ENCODE data around the gene PAX5. TPM values are rescaled to one million over a fixed set of nuclear protein-coding genes. Genes with fewer than 3 reads are reported as not detected.

Gene PAX5
- total and polyA plus RNA-seq, 2 of the 13 experiments (the other 11 are each of a cell fraction or from before 2014, with no cell fraction given) = not detected

DNA sequence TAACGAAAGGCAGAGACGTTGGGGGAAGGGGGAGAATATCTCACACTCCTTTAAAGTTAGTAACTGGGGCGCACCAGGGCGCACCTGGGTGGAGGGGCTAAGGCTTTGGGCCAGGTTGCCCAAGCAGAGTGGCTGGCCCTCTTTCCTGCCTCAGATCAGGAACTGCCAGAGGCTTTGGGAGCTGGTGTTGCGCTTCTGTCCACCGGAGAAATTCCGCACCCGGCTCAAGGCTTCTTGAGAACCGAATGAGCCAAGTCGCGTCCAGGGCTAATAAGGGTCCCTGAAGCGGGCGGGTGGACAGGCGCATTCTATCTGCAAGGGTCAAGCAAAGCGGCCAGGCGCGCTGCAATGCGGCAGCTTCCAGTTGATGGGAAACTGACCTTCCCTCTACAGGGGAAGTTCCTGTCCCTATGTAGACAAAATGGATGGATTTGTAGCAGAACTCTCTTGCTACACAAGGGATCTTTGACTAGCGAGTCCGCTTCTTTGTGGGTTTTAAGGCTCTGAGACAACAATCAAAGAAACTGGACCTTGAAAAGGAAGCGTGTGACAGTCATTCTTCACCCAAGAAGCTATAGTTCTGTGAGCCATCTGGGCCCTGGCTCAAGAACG lies 5.5 kb downstream of the PAX5 start:
- Histone ChIP-seq H3K79me2 (ENCODE audit: insufficient read depth, low read length) (no peaks in the 10 kb centered on the region), H4K20me1 (ENCODE audit: insufficient read depth, low read length) (0 out of 2 replicates have a peak, but pooled peaks cover 2% of the 10 kb centered on the region), H3K4me3 (replicated peaks in 1 of 3; ENCODE audit: insufficient read depth in 1 of 3, low read depth in 2 of 3, low read length in 3 of 3) (no peak overlapping the region), H3K36me3 (replicated peaks in 1 of 2; ENCODE audit: control insufficient read depth in 1 of 2, insufficient read depth in 2 of 2, low read length in 2 of 2) (no peaks in the 10 kb centered on the region), H3K27ac (ENCODE audit: extremely low read length, insufficient read depth, low read length) (no peak overlapping the region), H3K27me3 (ENCODE audit: control insufficient read depth in 1 of 2, insufficient read depth in 2 of 2, low read length in 2 of 2) (peaks cover 15 to 91% of the 10 kb centered on the region in 2 experiments), H2AFZ (ENCODE audit: low read length) (no peak overlapping the region), H3K4me1 (ENCODE audit: insufficient read depth, low read length) (no peaks in the 10 kb centered on the region), H3K9ac (ENCODE audit: insufficient read depth, low read depth, low read length) (no peak overlapping the region), H3K9me3 (ENCODE audit: low read length) (no peaks in the 10 kb centered on the region), H3K4me2 (ENCODE audit: low read depth, low read length) (no peak overlapping the region)
- DNase-seq (ENCODE audit: low spot score) = no peak
- BruUV-seq (replicated peaks) = no TSS peak
- CTCF ChIA-PET (ENCODE audit: low intra/inter-chr PET ratio, low total read pairs) = no interaction called here
- no peak for FAIRE-seq
- 81% methylated on average over 22 of the region's 22 CpGs for WGBS (ENCODE audit: low lambda C conversion rate)
- TF ChIP-seq HMGA1 (CRISPR knock-in tag; conservative IDR thresholded peaks at IDR 0.05) (no peak), CHCHD3 (CRISPR knock-in tag; IDR thresholded peaks at IDR 0.05) (no peak), ELF1 (CRISPR knock-in tag; IDR thresholded peaks at IDR 0.05) (no peak), PHF8 (CRISPR knock-in tag; IDR thresholded peaks at IDR 0.05) (no peak), BRCA1 (CRISPR knock-in tag; IDR thresholded peaks at IDR 0.05) (no peak), NFYB (CRISPR knock-in tag; IDR thresholded peaks at IDR 0.05) (no peak), HCFC1 (IDR thresholded peaks at IDR 0.05; ENCODE audit: low read depth, low read length) (no peak), CBX2 (IDR thresholded peaks at IDR 0.05; ENCODE audit: low read depth, low read length) (no peak), CBX2 (CRISPR knock-in tag; IDR thresholded peaks at IDR 0.05; ENCODE audit: low read depth) (no peak), CHD2 (IDR thresholded peaks at IDR 0.05; ENCODE audit: low read depth, low read length) (no peak), KLF11 (CRISPR knock-in tag; IDR thresholded peaks at IDR 0.05) (no peak), ERF (CRISPR knock-in tag; IDR thresholded peaks at IDR 0.05) (no peak)
- TF ChIP-seq, protein P1, sequence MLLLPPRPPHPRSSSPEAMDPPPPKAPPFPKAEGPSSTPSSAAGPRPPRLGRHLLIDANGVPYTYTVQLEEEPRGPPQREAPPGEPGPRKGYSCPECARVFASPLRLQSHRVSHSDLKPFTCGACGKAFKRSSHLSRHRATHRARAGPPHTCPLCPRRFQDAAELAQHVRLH (CRISPR knock-in tag; IDR thresholded peaks at IDR 0.05; ENCODE audit: borderline replicate concordance, low read depth) = no peak
- POLR2A ChIA-PET = no interaction called here
- ATAC-seq = no peak
- intact Hi-C loops (cut with micrococcal nuclease; ENCODE audit: unreplicated experiment) (no loop called here), in situ Hi-C loops (cut with HindIII; ENCODE audit: extremely low pct_ligation_motif_present, low pct_unique_long_range_greater_than_20kb) (no loop called here)

Measured in HepG2 (cell line).